ENCODE data around the gene KRTCAP2. TPM values are rescaled to one million over a fixed set of nuclear protein-coding genes. Genes with fewer than 3 reads are reported as not detected.

The KRTCAP2 gene
- total and polyA plus RNA-seq, 10 of the 15 experiments (the other 5 are each of a cell fraction or from before 2014, with no cell fraction given): 61.3 to 238 (median 141) TPM

- TF ChIP-seq EZH2 (IDR thresholded peaks at IDR 0.05; ENCODE audit: borderline replicate concordance, control insufficient read depth, low read depth, low read length) (no peak), ZNF24 (IDR thresholded peaks at IDR 0.05) (no peak), PAX8 (IDR thresholded peaks at IDR 0.05) (no peak), NKRF (conservative IDR thresholded peaks at IDR 0.05) (no peak), SREBF2 (IDR thresholded peaks at IDR 0.05; ENCODE audit: low read length) (no peak), ATF2 (IDR thresholded peaks at IDR 0.05; ENCODE audit: low read length) (no peak), BCL11A (IDR thresholded peaks at IDR 0.05; ENCODE audit: low read depth, low read length) (no peak), LARP7 (IDR thresholded peaks at IDR 0.05) (no peak; the same call in 1 of the 2 replicates), NR2C1 (IDR thresholded peaks at IDR 0.05) (no peak), EP300 (IDR thresholded peaks at IDR 0.05; ENCODE audit: borderline replicate concordance in 1 of 2, control insufficient read depth in 1 of 2, low read depth in 2 of 2, low read length in 2 of 2) (no peak), PML (IDR thresholded peaks at IDR 0.05; ENCODE audit: low read length) (no peak), TARDBP (IDR thresholded peaks at IDR 0.05; ENCODE audit: borderline replicate concordance) (no peak), NFIC (IDR thresholded peaks at IDR 0.05; ENCODE audit: low read depth, low read length) (no peak), ZNF384 (IDR thresholded peaks at IDR 0.05; ENCODE audit: borderline replicate concordance, low read depth, low read length) (no peak), CEBPZ (IDR thresholded peaks at IDR 0.05; ENCODE audit: low read depth, low read length) (no peak), KDM1A (IDR thresholded peaks at IDR 0.05; ENCODE audit: borderline replicate concordance) (no peak)
- TF ChIP-seq, protein P1, sequence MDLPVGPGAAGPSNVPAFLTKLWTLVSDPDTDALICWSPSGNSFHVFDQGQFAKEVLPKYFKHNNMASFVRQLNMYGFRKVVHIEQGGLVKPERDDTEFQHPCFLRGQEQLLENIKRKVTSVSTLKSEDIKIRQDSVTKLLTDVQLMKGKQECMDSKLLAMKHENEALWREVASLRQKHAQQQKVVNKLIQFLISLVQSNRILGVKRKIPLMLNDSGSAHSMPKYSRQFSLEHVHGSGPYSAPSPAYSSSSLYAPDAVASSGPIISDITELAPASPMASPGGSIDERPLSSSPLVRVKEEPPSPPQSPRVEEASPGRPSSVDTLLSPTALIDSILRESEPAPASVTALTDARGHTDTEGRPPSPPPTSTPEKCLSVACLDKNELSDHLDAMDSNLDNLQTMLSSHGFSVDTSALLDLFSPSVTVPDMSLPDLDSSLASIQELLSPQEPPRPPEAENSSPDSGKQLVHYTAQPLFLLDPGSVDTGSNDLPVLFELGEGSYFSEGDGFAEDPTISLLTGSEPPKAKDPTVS (IDR thresholded peaks at IDR 0.05; ENCODE audit: low read depth, low read length): no peak
- TF ChIP-seq, protein P2, sequence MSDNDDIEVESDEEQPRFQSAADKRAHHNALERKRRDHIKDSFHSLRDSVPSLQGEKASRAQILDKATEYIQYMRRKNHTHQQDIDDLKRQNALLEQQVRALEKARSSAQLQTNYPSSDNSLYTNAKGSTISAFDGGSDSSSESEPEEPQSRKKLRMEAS (IDR thresholded peaks at IDR 0.05; ENCODE audit: low read depth, low read length): no peak
- TF ChIP-seq, protein P3, sequence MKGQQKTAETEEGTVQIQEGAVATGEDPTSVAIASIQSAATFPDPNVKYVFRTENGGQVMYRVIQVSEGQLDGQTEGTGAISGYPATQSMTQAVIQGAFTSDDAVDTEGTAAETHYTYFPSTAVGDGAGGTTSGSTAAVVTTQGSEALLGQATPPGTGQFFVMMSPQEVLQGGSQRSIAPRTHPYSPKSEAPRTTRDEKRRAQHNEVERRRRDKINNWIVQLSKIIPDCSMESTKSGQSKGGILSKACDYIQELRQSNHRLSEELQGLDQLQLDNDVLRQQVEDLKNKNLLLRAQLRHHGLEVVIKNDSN (IDR thresholded peaks at IDR 0.05; ENCODE audit: borderline replicate concordance, extremely low read length, insufficient read depth, low read depth, low read length): no peak
Measured at GRCh38 chr1:155206891-155207805, 34.0 kb upstream of the KRTCAP2 start (continued).

Data from GM12878 (cell line).